Measurements from ENCODE around the gene BCLAF3.

Gene BCLAF3

DNA sequence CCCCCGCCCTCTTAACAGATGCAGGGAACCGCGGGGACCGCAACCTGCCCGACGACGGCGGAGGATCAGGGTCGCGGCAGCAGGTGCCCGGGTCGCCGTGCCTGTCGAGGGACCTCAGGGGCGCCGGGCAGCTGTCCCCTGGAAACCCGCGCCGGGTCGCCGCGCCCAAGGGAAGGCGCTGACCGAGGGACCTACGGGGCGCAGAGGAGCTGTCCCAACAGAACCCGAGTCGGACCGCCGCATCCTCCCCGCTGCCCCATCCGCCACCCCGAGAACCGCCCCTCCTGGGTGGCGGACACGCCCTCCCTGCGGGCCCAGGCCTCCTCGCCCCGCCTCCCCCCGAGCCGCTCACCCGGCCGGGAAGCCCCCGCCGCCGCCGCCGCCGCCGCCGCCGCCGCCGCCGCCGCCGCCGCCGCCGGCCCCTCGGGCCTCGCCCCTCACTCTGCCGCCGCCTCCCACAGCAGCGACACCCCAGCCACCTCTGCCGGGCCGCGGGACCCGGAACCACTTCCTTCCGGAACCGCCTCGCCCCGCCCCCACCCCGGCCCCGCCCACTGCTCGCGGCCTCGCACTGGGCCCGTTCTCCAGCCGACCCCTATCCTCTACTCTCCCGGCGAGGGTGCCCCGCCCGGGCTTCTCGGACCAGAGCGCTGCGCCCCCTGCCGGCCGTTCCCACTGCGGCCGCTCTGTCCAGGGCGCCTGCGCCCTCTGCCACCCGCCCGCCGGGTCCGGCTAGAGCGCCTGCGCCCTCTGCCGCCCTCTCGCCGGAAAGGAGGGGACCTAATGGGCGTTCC lies at the start of gene BCLAF3:
TSS of gene BCLAF3 (minus strand) at position 506 of the 794 bp plus-strand sequence. CDS start 20,797 bp downstream, outside the sequence.
- DNase-seq: peak; percentile 88 to 89

DNA sequence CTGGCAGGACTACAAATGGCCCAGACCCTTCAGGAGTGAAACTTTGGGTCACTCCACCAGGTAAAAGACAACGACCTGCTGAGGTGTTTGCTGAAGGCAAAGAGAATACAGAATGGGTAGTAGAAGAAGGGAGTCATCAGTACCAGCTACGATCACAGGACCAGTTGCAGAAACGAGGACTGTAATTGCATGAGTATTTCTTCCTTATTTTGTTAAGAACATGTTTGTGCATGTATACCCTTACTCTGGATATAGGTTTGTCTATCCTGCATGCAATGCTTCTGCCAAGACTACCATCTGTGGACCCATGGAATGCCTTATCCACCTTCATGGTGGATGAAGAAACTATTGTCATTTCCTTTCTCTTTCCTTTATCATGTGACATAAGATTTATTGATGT lies 48.1 kb upstream of the BCLAF3 start:
- DNase-seq: no peak

DNA sequence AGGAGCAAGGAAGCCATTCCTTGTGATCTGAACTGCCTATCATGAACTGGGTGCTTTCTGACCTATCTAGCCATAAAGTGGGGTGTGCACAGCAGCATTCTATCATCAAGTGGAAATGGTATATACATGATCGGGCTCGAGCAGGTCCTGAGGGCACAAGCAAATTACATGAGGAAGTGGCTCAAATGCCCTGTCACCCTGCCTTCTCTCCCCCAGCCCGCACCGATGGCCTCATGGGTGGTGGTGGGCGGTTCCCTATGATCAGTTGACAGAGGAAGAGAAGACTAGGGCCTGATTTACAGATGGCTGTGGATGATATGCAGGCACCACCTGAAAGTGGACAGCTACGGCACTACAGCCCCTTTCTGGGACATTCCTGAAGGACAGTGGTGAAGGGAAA lies 46.3 kb upstream of the BCLAF3 start:
- no peak for DNase-seq

DNA sequence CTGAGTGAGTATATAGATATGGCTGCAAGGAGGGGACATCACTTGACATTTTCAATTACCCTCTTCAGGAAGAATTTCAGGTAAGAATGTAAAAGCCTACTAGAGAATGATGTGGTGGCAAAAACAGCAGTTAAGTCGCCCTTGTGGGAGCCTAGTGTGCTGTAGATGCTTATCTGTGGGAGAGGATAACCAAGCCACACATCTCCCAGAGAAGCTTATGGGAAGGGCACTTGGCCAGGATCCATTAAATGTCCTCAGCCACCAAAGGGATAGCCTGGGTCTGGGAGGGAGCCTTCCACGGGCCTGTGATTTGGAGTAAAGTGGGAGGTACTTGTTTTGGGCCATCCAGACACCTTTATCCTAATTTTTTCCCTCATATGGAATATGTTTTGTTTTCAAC lies 41.3 kb upstream of the BCLAF3 start:
- no peak for DNase-seq

DNA sequence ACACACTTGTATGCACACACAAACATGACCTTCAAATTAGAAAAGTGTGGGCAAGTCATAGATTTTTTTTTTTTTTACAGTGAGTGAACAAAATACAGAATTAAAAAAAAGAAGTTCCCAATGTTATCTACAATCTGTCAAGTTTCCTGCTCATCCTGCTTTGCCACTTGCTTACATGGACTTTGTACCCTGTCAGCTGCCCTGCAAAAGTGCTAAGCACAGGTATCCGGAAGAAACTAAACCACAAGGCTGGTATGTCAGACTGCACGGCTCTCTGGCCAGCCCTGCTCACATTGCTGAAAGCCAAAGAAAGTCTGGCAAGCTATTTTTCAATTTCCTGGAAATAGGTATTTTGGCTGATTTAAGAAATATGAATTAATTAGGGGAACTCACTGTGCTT lies 38.9 kb upstream of the BCLAF3 start:
- no peak for DNase-seq

DNA sequence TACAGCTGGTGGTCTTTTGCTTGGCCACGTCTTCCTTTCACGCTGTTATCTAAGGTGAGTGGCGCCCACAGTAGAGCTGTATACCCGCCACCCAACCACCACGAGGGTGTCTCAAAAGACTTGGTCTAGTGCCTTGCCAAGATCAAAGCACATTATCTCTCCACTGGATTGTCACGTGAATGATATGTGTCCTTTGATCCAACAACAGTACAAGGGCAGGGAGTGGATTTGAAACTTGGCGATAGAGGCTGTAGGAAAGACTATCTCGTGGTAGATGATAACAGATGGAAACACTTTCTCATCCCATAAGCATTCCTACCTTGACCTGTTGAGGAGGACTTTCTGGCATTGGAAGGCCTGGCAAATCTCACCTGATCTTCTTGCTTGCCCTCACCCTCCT lies 37.7 kb upstream of the BCLAF3 start:
- no peak for DNase-seq

DNA sequence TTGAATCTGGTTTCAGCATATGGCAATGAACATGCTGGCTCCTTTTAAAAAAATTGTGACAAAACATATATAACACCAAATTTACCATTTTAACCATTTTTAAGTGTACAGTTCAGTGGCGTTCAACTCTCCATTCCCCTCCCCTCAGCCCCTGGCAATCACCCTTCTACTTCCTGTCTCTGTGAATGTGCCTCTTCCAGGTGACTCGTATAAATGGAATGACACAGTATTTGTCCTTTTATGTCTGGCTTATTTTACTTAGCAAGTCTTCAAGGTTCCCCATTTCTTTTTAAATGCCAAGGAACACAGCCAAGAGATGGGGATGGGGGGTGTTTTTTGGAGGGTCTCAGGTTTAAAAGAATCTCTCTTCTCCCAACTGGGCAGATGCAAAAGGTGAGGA lies 35.4 kb upstream of the BCLAF3 start:
- no peak for DNase-seq

DNA sequence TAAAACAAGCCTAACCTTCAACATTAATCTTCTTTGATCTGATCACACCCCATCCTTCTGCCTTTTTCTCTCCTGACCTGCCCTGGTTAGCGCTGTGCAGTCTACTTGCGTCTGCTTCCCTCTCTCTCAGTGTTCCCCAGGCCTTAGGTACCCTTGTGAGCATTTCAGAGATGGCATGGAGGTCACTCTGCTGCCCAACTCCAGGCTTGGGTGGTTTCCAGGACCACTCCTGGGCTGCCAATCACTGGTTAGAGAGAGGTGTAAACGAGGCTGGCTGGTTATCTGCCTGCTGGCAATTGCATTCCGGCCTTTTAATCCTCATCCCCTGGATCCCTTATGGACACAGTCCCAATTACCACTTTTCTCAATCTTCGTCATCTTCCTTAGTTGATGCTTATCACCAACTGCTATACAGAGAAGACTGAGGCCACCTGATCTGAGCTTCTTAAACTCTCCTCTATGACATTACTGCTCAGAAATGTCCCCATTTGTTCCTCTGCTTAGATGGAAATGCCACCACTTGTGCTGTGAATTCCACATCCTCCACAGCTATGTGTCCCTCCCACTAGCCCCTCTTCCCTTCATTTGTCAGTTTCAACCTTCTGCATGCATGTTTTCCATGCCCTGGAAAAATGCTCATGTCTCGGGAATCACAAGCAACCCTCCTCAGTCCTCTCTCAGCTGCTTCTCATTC lies 29.0 kb upstream of the BCLAF3 start:
- DNase-seq: no peak

DNA sequence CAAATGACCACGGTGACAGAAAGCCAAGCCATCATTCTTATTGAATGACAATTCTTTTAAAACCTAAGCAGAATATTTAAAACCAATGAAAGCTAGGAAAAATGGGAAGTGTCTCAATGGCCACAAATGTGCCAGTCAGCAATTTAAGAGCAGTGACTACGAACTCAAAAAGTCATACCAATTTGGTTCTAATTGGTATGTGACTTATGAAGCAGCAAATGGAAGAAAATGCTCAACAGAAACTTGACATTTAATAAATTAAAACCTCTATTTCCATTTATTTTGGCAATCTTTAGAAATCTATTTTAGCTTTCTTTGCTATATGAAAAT lies 25.7 kb upstream of the BCLAF3 start:
- DNase-seq: no peak

DNA sequence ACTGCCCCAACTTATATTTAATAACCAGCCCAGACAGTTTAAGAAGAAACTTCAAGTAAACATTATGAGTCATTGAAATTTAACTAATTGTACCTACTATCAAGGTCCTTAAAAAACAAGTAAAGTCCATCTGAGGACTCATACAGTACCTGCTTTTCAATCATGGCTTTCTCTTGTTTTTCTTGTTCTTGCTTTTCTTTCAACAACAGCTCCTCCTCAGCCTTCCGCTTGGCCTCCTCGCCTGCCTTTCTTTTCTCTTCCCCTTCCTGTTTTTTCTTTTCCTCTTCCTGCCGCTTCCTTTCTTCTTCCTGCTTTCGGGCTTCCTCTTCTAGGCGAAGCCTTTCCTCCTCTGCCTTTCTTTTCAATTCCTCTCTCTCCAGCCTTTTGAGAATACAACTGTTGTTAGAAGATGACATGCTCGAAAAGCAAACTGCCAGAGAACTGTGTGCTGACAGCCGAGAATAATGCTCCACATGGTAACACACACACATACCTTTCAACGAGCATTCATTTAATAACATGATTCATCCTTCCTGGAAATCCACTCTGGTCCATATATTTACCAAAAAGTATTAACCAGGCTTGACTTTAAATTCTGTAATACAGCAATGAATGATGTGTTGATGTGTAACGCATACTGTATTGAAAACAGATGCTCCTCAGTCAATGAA lies 25.2 kb upstream of the BCLAF3 start:
- DNase-seq: no peak

DNA sequence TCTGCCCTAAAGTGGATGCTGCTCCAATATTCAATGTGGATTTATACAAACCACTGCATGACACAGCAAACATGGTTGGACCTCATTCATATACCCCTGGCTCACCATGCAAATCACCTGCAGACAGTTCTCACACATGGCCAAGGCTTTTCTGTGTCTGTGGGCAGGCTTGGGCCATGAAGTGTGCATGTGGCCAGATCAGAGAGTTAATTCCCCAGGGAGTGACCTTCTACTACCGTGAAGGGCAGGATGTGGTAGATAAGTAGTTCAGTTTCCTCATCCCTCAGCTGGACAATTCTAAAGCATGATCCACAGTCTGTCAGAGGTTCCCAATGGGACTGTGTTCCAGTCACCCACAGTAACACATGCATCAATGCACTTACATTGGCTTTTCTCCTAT lies 24.6 kb upstream of the BCLAF3 start:
- no peak for DNase-seq

DNA sequence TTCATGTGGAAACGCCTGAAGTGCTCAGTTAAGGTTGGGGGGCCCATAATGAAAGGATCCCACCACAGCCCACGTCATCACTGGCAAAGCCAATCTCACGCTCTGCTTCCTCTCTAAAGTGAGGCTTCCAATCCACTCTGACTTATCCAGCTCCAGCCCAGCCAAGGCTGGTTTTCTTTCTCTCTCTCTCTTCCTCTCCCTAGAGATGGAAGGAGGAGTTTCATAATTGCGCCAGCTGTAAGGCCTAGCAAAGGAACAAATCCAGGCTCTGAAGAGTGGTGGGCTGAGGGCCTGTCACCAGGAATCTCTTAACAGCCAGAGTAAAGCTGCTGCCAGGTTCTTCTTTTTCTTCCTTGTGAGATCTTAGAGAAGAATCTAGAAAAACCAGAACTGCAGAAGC lies 20.7 kb upstream of the BCLAF3 start:
- DNase-seq: no peak

DNA sequence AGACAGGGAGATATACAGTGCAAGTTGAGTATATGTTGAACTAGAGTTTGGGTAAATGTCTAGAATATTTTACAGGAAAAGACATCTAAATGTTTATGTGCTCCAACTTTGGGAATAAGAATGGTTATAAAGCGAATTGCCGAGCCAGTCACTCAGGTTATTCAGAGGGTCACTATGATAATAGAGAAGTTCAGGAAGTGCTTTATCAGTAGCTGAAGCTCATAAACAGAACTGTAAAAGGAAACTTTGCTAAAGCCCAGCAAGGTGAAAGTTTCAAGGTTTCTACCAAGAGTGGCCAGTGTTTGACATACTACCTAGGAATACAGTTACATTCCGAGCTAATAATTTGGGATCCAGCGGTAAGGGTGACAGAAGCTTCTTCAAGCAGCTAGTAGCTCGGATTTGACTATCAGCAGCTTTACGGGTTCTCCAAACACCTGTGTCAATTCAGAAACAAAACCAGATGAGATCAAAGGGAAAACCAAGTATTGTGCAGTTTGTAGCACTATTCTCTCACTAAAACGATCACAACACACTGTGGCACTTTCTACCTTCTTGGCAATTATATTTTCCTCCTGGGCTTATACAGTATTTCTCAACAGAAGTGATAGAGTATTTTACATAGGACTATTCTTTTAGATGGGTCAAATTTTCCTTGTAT lies 17.2 kb upstream of the BCLAF3 start:
- no peak for DNase-seq

DNA sequence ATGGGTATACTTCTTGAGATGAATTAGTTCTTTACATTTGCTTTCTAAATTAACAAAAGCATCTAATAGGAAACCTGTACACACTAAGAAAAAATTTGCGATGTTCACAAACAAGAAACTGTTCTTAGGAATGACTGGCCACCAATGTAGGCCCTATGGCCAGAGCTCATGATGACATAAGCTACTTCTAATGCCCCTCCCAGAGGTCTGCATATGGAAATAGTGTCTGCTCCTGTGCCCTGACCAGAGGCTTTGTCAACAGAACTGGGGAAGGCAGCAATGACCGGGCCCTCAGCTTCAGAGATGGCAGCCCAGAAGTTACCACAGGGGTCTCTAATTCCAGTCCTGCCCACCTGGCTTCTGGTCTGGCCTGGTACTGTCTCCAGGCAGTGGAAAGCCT lies 15.0 kb upstream of the BCLAF3 start:
- no peak for DNase-seq

DNA sequence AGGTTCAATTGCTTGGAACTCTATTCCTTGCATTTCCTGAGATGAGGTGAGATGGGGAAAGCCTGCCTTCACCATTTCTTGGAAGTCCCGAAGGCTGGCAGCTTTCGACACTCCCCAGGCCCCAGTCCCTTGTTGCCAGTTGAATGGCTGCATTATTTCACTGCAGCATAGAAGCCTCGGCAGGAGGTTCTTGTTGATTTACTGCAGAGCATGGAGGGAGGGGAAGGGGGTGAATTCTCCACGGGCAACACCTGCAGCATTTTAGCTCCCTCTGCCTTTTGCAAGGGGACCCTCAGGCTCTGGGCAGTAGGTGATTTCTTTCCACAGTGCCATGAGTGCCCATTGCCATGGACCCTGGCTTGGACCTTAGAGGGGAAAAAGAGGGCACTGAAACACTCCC lies 10.7 kb upstream of the BCLAF3 start:
- DNase-seq: no peak

DNA sequence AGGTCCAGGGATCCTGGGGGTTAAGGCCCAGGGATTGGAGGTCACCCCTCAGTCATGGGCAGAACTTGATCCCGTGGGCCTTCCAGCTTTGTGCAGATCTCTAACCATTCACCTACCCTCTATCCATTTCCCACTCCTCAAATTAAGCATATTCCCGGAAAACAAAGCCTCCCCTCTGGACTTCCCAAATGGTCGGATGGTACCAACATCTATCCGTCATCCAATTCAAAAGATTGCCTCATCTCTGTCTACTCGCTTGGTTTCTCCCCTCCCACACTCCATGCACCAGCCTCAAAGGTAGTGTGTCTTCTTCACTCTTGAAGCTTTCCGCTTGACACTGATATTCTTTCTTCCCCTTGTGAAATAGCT lies 473 bp upstream of the BCLAF3 start:
- DNase-seq: peak in 1 of 2 donors; percentile 2

DNA sequence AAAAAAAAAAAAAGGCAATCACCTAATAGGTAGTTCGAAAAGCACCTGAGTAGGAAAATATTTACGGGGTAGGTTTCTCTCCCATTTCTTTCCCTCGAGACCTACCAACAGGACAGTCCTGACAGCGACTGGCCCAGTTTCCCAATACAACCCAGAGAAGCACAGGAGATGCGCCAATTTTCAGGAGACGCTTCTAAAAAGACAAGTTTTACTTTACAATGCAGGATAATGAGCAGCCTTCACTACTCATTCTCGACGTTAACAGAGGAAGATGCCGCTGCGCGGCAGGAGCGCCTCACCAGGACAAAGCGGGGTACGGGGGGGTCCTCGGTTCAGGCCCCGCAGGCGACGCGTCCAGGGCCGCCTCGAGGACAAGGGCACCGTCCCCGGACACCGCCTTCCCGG lies 708 bp downstream of the BCLAF3 start:
- DNase-seq: no peak

DNA sequence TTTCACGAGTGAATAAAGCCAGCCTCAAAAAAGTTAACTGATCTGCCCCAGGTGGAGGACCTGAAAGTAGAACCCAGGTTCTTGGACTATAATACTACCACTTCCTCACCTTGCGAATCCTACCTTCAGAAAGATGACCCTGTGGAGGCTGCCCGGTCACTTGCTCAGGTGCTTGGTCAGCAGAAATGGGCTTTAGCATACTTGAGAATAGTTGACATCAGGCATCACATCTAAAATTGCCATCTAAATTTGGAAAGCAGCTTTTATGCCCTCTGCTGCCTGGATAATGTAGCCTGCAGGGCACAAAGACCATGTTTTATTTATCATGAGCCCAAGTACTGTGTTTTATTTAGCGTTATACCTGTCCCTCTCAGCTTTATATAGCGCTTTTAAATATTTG lies 3.0 kb downstream of the BCLAF3 start:
- DNase-seq: no peak

DNA sequence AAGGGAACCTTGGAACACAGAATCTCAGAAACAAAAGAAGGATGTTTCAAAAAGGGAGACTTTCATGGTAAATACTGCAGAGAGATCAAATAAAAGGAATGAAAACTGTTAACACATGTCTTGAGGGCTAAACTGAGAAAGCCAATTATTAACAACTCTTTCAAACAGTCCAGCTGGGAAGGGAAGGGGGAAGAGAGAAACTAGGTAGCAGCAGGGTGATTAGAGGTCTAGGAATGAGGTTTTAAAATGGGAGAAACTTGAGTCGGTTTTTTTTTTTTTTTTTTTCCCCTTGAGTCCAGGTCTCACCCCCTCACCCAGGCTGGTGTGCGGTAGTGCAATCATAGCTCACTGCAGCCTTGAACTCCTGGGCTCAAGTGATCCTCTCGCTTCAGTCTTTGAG lies 4.3 kb downstream of the BCLAF3 start:
- no peak for DNase-seq

DNA sequence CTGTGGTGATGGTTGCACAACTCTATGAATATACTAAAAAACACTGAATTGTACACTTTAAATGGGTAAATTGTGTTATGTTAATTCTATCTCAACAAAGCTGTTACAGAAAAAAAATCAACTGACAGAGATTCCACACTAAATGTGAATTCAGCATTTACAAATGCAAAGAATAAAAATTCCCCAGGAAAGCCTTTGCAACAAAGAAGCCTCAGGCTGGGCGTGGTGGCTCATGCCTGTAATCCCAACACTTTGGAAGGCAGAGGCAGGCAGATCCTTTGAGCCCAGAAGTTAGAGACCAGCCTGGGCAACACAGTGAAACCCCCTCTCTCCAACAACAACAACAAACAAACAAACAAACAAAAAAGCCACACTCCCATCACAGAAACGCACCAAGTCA lies 8.9 kb downstream of the BCLAF3 start:
- DNase-seq: no peak

DNA sequence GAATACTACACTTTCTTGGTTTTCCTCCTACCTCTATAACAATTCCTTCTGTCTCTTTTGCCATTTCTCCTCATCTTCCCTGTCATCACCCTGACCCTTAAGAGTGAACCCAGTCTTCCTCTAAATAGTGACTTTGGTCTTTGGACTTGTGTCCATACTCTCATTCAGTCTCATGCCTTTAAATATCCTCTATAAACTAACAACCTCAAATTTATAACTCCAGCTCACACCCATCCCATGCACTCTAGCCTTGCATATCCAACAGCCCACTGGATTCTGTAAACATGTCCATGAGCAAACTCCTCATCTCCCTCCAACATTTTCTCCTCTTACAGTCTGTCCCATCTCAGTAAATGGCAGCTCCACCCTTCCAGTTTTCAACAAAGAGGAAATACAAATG lies 15.0 kb downstream of the BCLAF3 start:
- no peak for DNase-seq

DNA sequence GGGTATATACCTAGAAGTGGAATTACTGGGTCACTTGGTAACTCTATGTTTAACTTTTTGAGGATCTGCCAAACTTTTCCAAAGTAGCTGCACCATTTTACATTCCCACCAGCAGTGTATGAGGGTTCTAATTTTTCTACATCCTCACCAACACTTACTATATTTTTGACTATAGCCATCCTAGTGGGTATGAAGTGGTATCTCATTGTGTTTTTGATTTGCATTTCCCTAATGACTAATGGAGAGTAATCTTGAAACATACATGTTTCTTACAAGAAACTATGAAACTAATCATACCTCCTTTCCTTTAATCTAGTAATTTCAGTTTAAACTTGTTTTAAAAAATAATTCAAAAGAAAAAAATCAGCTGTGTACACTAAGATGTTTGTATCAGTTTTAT lies 17.9 kb downstream of the BCLAF3 start:
- DNase-seq: no peak

DNA sequence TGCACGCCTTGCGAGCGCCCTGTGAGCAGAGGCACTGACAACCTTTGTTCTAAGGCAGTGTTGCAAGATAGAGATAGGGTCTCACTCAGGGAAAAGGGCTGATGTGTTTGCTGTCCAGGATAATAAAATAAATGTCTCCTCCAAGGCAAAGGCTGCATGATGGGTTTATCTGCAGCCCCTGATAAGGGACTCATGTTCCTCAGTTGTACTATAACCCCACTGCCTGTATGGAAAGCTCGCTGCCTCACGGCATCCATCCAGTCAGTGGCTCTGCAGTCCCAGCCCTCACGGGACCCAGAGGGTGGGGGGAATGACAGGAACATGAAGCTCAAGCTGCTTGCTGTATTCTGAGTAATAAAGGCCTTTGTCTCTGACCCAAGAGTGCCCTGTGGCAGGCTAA lies 22.6 kb downstream of the BCLAF3 start:
- no peak for DNase-seq

DNA sequence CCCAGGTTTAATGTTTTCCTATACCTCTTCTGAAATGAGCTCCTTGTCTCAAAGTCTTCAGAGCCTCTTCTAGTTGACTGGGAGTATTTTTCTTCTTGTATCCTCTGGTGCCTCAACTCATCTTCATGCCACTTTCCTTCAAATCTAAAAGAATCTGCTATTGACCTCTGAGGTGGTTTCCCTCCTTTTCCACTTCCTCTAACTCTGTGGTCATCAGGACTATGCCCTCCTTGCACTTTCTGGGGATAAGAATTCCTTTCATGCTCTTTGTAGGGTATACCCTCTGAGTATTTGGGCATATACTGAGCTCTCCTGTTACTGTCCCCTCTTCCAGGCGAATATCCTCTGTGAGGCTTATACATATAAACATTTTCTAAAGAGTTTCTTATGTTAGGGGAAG lies 24.8 kb downstream of the BCLAF3 start:
- DNase-seq: no peak
